Liver (tissue), 3 donors: ENCODE results near the gene ANO7.
A peak's percentile ranks its signal among the peaks of the same experiment; 100 is the strongest.

Experiments
- ATF3 ChIP-seq: IDR thresholded peaks from 2 replicates; pipeline ENCODE4 v1.6.1; 2016; ENCODE audit warnings: antibody characterized with exemption
- CTCF ChIP-seq: fragments of 150-350 bp; IDR thresholded peaks from 2 replicates; pipeline ENCODE4 v1.5.1; 2017; ENCODE audit warnings: improper control_type of control experiment, low read depth, low read length; ENCODE audit not compliant: missing input control
- FOXA1 ChIP-seq: IDR thresholded peaks from 2 replicates; pipeline ENCODE4 v1.6.1; 2016; ENCODE audit warnings: antibody characterized with exemption
- FOXA2 ChIP-seq: IDR thresholded peaks from 2 replicates; pipeline ENCODE4 v1.6.1; 2016; ENCODE audit warnings: antibody characterized with exemption
- GABPA ChIP-seq, 2 donors: IDR thresholded peaks in 1 of 2; conservative IDR thresholded peaks in 1 of 2; 2 replicates each; pipeline ENCODE4 v1.6.1; 2016; ENCODE audit warnings: antibody characterized with exemption in 2 of 2, mild to moderate bottlenecking in 1 of 2, moderate library complexity in 1 of 2
- JUND ChIP-seq, 2 donors: IDR thresholded peaks; 2 replicates each; pipeline ENCODE4 v1.6.1; 2016; ENCODE audit warnings: antibody characterized with exemption in 2 of 2
- MAX ChIP-seq: IDR thresholded peaks from 2 replicates; pipeline ENCODE4 v1.6.1; 2016; ENCODE audit warnings: antibody characterized with exemption
- RAD21 ChIP-seq, 2 donors: IDR thresholded peaks; 2 replicates each; pipeline ENCODE4 v1.6.1; 2016; ENCODE audit warnings: antibody characterized with exemption in 2 of 2, mild to moderate bottlenecking in 2 of 2
- REST ChIP-seq: IDR thresholded peaks from 2 replicates; pipeline ENCODE4 v1.6.1; 2016; ENCODE audit warnings: antibody characterized with exemption, mild to moderate bottlenecking
- RXRA ChIP-seq, 2 donors: IDR thresholded peaks; 2 replicates each; pipeline ENCODE4 v1.6.1; 2017 to 2018; ENCODE audit warnings: antibody characterized with exemption in 2 of 2, mild to moderate bottlenecking in 1 of 2
- TAF1 ChIP-seq: conservative IDR thresholded peaks from 2 replicates; pipeline ENCODE4 v1.6.1; 2016; ENCODE audit warnings: antibody characterized with exemption, mild to moderate bottlenecking
- YY1 ChIP-seq: IDR thresholded peaks from 2 replicates; pipeline ENCODE4 v1.6.1; 2016; ENCODE audit warnings: antibody characterized with exemption, mild to moderate bottlenecking
- ZBTB33 ChIP-seq: IDR thresholded peaks from 2 replicates; pipeline ENCODE4 v1.6.1; 2016; ENCODE audit warnings: antibody characterized with exemption
- donor health status: healthy.
- donor health status: healthy.

- no peak for TF ChIP-seq JUND (IDR thresholded peaks at IDR 0.05)
- peak in 1 of 2 donors; percentile 18 for TF ChIP-seq RAD21 (IDR thresholded peaks at IDR 0.05)
- no peak for TF ChIP-seq YY1
- TF ChIP-seq CTCF: no peak
- TF ChIP-seq ATF3: no peak
- TF ChIP-seq FOXA1: no peak
- TF ChIP-seq REST: no peak
- no peak for TF ChIP-seq ZBTB33
- no peak for TF ChIP-seq RXRA (IDR thresholded peaks at IDR 0.05)
- no peak for TF ChIP-seq TAF1
- no peak for TF ChIP-seq GABPA (IDR thresholded peaks at IDR 0.05 in 1 of 2, conservative IDR thresholded peaks at IDR 0.05 in 1 of 2)
- no peak for TF ChIP-seq FOXA2
- no peak for TF ChIP-seq MAX
These were observed 79.0 kb downstream of the ANO7 start for GRCh38 chr2:241267249-241268067.
